PC-3 (cell line): ENCODE measurements around the gene FOXR1.

Source experiments
- CTCF ChIP-seq: fragments of 300-600 bp; sonication (generic); conservative IDR thresholded peaks from 2 replicates; pipeline ENCODE4 v1.5.1; 2017; ENCODE audit warnings: antibody characterized with exemption, low read depth, mild to moderate bottlenecking, low read length
- EZH2 ChIP-seq: fragments of 300-600 bp; sonication (generic); IDR thresholded peaks from one replicate; pipeline ENCODE4 v1.6.1; 2017; ENCODE audit warnings: antibody characterized with exemption, mild to moderate bottlenecking, low read length; ENCODE audit not compliant: unreplicated experiment

GRCh38 chr11:119015054-119015611, 43.6 kb downstream of the FOXR1 start:
- peak; percentile 52 for TF ChIP-seq CTCF
- no peak for TF ChIP-seq EZH2
